GM12878 (cell line): ENCODE measurements around the gene DHRS4. TPM values are rescaled to one million over a fixed set of nuclear protein-coding genes. Genes with fewer than 3 reads are reported as not detected.

ENCODE experiments used
- EED ChIP-seq: sonication (generic); IDR thresholded peaks from 2 replicates; pipeline ENCODE4 v1.6.1; 2016; ENCODE audit warnings: antibody characterized with exemption, low read depth
- MEF2B ChIP-seq: fragments of 450-650 bp; IDR thresholded peaks from 2 replicates; pipeline ENCODE4 v1.6.1; 2018; ENCODE audit warnings: mild to moderate bottlenecking, moderate library complexity; ENCODE audit not compliant: partially characterized antibody, poor library complexity, severe bottlenecking
- MTA2 ChIP-seq: fragments of 450-650 bp; IDR thresholded peaks from 2 replicates; pipeline ENCODE4 v1.6.1; 2016; ENCODE audit warnings: low read depth, mild to moderate bottlenecking, moderate library complexity
- MTA3 ChIP-seq: IDR thresholded peaks from 2 replicates; pipeline ENCODE4 v1.6.1; 2012; ENCODE audit warnings: low read length, inconsistent platforms, borderline replicate concordance
- NFYB ChIP-seq: IDR thresholded peaks from 2 replicates; pipeline ENCODE4 v1.6.1; 2011; ENCODE audit warnings: low read depth, mild to moderate bottlenecking, low read length, improper control_type of control experiment, moderate library complexity; ENCODE audit not compliant: insufficient read depth
- NR2C1 ChIP-seq: fragments of 450-650 bp; IDR thresholded peaks from 2 replicates; pipeline ENCODE4 v1.6.1; 2017; ENCODE audit warnings: antibody characterized with exemption, mild to moderate bottlenecking, moderate library complexity
- SIN3A ChIP-seq: IDR thresholded peaks from 2 replicates; pipeline ENCODE4 v1.6.1; 2012; ENCODE audit warnings: low read depth, low read length, improper control_type of control experiment
- polyA plus RNA-seq, 11 experiments: library from polyadenylated mRNA; depleted of rRNA in 4 of 11; unstranded in 6 of 11; stranded (reverse) in 5 of 11; fragments of >200 nt; fragmentation: Nextera tagmentation in 4 of 11; fragmentation: Illumina TruSeq in 1 of 11; extraction: Ambion mirVana in 4 of 11; extraction: Trizol in 1 of 11; gene quantifications; 1 replicate in 1 of 11; 2 replicates in 10 of 11; pipeline versions ENCODE4 v1.2.1 to v1.2.3, GENCODE V29; 2011 to 2016; ENCODE audit warnings: inconsistent platforms in 2 of 11, missing spikeins in 2 of 11, low read depth in 1 of 11
- total RNA-seq, 4 experiments: library from RNA; depleted of rRNA in 3 of 4; stranded (reverse); fragments of >200 nt in 3 of 4; fragmentation: Illumina TruSeq in 1 of 4; extraction: Trizol in 1 of 4; gene quantifications; 2 replicates each; pipeline versions ENCODE4 v1.2.1 to v1.2.3, GENCODE V29; 2013 to 2021
- TF ChIP-seq, protein P1 (sequence below): fragments of 450-650 bp; IDR thresholded peaks from 2 replicates; pipeline ENCODE4 v1.6.1; 2018; ENCODE audit warnings: mild to moderate bottlenecking, low read depth, moderate library complexity; ENCODE audit not compliant: partially characterized antibody
- TF ChIP-seq, protein P2 (sequence below): fragments of 450-650 bp; IDR thresholded peaks from 2 replicates; pipeline ENCODE4 v1.6.1; 2017; ENCODE audit warnings: mild to moderate bottlenecking, moderate library complexity
- TF ChIP-seq, protein P3 (sequence below): IDR thresholded peaks from 2 replicates; pipeline ENCODE4 v1.6.1; 2012; ENCODE audit warnings: low read length, inconsistent platforms
- TF ChIP-seq, protein P4 (sequence below): fragments of 450-650 bp; IDR thresholded peaks from 2 replicates; pipeline ENCODE4 v1.6.1; 2014; ENCODE audit warnings: mild to moderate bottlenecking
- TF ChIP-seq, protein P5 (sequence below): fragments of 450-650 bp; conservative IDR thresholded peaks from 2 replicates; pipeline ENCODE4 v1.6.1; 2017; ENCODE audit warnings: mild to moderate bottlenecking, moderate library complexity

DHRS4 gene
- total and polyA plus RNA-seq, 10 of the 15 experiments (the other 5 are each of a cell fraction or from before 2014, with no cell fraction given), result 2.4 to 38.1 (median 22.2) TPM

DNA sequence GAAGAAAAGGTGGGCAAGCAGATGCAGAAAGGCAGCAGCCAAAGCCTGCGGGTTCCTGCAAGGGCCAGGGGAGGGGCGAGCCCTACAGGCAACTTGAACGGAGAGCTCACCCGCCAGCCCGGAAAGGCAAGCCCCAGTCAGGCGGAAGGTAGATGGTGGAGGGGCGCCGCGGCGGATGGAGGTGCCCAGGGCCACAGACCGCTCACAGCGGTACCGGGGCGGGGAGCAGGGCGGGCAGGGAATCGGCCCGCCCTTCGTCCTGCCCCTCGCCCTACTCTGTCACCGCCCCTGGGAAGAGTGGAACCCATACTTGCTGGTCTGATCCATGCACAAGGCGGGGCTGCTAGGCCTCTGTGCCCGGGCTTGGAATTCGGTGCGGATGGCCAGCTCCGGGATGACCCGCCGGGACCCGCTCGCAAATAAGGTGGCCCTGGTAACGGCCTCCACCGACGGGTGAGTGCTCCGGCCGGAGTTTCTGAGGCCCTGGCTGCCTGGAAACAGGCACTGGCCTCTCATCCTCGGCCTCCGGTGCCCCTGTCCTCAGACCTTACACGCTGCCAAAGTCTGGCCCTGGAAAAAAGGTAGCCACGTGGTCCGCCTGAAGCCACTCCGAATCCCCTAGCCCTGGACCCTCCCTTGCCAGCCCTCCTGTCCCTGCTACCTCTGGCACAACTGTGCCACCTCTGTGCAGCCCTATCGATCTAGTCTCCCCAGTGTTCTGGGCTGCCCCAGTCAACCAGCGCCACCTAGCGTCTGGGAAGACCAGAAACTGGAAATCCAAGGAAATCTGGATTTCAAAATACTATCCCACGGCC is at the start of gene DHRS4 (continued):
- TF ChIP-seq, protein P1, sequence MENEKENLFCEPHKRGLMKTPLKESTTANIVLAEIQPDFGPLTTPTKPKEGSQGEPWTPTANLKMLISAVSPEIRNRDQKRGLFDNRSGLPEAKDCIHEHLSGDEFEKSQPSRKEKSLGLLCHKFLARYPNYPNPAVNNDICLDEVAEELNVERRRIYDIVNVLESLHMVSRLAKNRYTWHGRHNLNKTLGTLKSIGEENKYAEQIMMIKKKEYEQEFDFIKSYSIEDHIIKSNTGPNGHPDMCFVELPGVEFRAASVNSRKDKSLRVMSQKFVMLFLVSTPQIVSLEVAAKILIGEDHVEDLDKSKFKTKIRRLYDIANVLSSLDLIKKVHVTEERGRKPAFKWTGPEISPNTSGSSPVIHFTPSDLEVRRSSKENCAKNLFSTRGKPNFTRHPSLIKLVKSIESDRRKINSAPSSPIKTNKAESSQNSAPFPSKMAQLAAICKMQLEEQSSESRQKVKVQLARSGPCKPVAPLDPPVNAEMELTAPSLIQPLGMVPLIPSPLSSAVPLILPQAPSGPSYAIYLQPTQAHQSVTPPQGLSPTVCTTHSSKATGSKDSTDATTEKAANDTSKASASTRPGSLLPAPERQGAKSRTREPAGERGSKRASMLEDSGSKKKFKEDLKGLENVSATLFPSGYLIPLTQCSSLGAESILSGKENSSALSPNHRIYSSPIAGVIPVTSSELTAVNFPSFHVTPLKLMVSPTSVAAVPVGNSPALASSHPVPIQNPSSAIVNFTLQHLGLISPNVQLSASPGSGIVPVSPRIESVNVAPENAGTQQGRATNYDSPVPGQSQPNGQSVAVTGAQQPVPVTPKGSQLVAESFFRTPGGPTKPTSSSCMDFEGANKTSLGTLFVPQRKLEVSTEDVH, result no peak
- no peak for TF ChIP-seq MEF2B
- TF ChIP-seq EED, result peak; percentile 92
- TF ChIP-seq, protein P2, sequence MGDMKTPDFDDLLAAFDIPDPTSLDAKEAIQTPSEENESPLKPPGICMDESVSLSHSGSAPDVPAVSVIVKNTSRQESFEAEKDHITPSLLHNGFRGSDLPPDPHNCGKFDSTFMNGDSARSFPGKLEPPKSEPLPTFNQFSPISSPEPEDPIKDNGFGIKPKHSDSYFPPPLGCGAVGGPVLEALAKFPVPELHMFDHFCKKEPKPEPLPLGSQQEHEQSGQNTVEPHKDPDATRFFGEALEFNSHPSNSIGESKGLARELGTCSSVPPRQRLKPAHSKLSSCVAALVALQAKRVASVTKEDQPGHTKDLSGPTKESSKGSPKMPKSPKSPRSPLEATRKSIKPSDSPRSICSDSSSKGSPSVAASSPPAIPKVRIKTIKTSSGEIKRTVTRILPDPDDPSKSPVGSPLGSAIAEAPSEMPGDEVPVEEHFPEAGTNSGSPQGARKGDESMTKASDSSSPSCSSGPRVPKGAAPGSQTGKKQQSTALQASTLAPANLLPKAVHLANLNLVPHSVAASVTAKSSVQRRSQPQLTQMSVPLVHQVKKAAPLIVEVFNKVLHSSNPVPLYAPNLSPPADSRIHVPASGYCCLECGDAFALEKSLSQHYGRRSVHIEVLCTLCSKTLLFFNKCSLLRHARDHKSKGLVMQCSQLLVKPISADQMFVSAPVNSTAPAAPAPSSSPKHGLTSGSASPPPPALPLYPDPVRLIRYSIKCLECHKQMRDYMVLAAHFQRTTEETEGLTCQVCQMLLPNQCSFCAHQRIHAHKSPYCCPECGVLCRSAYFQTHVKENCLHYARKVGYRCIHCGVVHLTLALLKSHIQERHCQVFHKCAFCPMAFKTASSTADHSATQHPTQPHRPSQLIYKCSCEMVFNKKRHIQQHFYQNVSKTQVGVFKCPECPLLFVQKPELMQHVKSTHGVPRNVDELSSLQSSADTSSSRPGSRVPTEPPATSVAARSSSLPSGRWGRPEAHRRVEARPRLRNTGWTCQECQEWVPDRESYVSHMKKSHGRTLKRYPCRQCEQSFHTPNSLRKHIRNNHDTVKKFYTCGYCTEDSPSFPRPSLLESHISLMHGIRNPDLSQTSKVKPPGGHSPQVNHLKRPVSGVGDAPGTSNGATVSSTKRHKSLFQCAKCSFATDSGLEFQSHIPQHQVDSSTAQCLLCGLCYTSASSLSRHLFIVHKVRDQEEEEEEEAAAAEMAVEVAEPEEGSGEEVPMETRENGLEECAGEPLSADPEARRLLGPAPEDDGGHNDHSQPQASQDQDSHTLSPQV, result no peak
- 0 out of 2 replicates have a peak, but pooled peaks have one; percentile 32 for TF ChIP-seq SIN3A
- TF ChIP-seq, protein P3, sequence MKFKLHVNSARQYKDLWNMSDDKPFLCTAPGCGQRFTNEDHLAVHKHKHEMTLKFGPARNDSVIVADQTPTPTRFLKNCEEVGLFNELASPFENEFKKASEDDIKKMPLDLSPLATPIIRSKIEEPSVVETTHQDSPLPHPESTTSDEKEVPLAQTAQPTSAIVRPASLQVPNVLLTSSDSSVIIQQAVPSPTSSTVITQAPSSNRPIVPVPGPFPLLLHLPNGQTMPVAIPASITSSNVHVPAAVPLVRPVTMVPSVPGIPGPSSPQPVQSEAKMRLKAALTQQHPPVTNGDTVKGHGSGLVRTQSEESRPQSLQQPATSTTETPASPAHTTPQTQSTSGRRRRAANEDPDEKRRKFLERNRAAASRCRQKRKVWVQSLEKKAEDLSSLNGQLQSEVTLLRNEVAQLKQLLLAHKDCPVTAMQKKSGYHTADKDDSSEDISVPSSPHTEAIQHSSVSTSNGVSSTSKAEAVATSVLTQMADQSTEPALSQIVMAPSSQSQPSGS, result no peak
- TF ChIP-seq, protein P4, sequence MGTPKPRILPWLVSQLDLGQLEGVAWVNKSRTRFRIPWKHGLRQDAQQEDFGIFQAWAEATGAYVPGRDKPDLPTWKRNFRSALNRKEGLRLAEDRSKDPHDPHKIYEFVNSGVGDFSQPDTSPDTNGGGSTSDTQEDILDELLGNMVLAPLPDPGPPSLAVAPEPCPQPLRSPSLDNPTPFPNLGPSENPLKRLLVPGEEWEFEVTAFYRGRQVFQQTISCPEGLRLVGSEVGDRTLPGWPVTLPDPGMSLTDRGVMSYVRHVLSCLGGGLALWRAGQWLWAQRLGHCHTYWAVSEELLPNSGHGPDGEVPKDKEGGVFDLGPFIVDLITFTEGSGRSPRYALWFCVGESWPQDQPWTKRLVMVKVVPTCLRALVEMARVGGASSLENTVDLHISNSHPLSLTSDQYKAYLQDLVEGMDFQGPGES, result no peak
- TF ChIP-seq MTA2, result no peak
- TF ChIP-seq NR2C1, result no peak
- TF ChIP-seq, protein P5, sequence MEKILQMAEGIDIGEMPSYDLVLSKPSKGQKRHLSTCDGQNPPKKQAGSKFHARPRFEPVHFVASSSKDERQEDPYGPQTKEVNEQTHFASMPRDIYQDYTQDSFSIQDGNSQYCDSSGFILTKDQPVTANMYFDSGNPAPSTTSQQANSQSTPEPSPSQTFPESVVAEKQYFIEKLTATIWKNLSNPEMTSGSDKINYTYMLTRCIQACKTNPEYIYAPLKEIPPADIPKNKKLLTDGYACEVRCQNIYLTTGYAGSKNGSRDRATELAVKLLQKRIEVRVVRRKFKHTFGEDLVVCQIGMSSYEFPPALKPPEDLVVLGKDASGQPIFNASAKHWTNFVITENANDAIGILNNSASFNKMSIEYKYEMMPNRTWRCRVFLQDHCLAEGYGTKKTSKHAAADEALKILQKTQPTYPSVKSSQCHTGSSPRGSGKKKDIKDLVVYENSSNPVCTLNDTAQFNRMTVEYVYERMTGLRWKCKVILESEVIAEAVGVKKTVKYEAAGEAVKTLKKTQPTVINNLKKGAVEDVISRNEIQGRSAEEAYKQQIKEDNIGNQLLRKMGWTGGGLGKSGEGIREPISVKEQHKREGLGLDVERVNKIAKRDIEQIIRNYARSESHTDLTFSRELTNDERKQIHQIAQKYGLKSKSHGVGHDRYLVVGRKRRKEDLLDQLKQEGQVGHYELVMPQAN, result peak; percentile 34; the same call in 1 of the 2 replicates
- no peak for TF ChIP-seq NFYB
- no peak for TF ChIP-seq MTA3
